GM21529 (cell line): ENCODE data around the gene CELF3.
"Not testable (repeated sequence)": the region's sequence is repeated elsewhere in the genome, so short reads cannot be mapped to it uniquely, and the experiment has no call there.

Source experiments
- ATAC-seq: cut with Tn5 transposase; IDR thresholded peaks from one replicate; pipeline ENCODE4 v1.9.1; 2021; ENCODE audit not compliant: unreplicated experiment

Gene CELF3

DNA sequence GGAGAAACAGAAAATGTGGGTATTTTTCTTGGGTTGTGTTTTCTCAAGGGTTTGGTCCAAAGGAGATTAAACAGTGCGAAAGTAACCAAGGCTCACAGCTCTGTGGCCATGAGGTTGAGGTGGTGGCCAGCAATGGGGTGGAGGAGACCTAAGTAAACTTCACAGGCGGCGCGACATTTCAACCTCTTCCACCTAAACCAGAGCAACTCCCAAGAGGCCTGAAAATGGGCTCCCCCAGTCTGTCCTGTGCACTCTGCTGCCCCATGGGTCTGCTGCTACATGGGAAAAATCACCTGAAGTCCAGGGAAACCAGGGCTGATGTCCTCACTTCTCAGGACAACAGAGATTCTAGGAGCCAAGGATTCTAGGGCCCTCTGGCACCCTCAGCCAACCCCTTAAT is 12.4 kb downstream of the CELF3 start:
- no peak for ATAC-seq

- ATAC-seq, result no peak
Observed at GRCh38 chr1:151703813-151704212, 12.8 kb downstream of the CELF3 start.

DNA sequence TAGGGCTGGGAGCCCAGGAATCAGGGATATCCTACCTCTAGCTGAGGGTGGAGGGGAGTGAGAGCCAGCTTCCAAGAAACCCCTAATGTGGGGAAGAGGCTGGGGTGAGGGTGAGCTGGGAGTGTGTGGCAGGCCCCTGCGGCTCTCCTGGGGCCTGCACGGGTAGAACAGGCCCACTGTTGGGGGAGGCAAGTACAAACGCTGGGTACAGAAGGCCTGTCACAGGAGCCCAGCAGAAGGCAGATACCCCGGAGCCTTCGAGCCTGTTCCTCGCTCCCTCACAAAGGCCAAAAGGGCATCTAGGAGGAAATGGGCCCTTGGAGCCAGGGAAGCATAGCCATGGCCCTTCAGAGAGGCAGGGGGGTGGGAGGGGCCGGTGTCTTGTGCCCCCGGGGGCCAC is 13.7 kb downstream of the CELF3 start:
- no peak for ATAC-seq

GRCh38 chr1:151701515-151701914 is 15.1 kb downstream of the CELF3 start:
- ATAC-seq, result no peak

DNA sequence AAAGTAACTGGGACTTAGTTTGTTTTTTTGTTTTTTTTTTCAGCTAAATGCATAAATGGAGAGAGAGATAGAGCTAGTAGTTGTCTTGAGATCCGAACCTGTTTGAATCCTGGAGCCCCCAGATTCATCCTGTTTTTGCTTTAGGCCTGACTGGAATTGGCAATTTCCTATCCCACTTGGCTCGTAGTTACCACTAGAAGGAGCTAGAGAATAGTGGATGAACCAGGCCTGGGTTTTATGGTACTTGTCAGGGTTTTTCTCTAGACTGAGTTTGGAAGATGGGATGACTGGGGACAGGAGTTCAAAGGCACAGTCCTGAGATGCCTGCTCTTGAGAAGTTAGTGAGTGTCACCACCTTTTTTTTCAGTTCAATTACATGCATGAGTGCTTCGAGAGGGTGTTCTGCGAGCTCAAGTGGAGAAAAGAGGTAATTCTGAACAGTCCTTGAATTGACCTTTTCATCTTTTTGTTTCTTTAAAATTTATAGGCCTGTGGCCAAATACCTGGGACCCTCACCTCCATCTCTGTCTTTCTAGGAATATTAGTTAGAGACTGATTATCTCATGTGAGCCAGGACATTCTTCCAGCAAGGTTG is 23.4 kb downstream of the CELF3 start:
- no peak for ATAC-seq

DNA sequence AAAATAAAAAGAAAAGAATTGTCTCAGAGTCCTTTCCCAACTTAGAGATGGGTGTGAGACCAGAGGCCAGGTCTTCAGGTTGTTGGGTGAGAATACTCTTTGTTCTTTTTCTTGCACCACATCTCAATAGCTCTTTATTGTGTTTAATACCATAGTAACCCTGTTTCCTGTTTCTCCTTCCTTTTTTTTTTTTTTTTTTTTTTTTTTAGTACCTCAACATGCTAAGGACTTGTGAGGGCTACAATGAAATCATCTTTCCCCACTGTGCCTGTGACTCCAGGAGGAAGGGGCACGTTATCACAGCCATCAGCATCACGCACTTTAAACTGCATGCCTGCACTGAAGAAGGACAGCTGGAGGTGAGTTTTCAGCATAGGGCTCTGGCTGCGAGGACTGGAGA is 24.4 kb downstream of the CELF3 start:
- no peak for ATAC-seq

GRCh38 chr1:151689494-151689893 is 27.1 kb downstream of the CELF3 start:
- no peak for ATAC-seq

DNA sequence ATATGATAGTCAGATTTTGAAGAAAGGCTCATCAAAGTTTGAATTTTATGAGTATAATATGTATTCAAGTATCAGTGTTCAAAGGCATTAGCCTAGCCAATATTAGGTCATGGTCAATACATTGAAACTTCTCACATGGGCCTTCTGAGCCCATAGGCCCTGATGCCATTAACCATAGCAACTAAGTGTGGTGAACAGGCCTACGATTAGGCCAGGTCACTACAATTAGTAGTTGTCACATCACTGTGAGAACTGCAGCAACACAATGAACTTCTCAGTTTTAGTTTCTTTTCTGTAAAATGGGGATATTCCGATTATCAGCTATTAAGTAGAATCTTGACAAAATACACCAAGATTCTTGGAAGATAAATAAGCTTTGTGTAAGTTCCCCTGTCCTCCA is 30.0 kb downstream of the CELF3 start:
- ATAC-seq, result no peak

- no peak for ATAC-seq
Observed at GRCh38 chr1:151684128-151684527, 32.5 kb downstream of the CELF3 start.

- not testable (repeated sequence) for ATAC-seq
Observed at GRCh38 chr1:151682901-151683300, 33.7 kb downstream of the CELF3 start.

- no peak for ATAC-seq
Observed at GRCh38 chr1:151681923-151682322, 34.7 kb downstream of the CELF3 start.

DNA sequence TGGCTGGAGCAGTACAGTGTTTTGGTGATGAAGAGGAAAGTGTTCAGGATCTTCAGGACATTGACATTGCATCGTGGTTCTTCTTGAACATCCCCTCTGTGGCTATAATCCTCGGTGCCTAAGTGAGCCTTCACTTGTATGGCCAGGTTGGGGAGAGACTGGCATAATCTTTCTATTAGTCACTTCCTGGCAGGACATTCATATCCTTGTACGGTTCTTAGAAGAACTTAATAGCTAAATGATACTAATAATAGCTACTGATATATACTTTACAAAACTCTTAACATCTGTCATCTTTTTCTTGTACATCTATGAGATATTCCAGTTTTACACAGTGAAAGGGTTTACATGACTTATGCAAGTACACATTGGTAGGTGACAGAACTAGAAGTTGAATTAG is 35.8 kb downstream of the CELF3 start:
- peak; percentile 47 for ATAC-seq

DNA sequence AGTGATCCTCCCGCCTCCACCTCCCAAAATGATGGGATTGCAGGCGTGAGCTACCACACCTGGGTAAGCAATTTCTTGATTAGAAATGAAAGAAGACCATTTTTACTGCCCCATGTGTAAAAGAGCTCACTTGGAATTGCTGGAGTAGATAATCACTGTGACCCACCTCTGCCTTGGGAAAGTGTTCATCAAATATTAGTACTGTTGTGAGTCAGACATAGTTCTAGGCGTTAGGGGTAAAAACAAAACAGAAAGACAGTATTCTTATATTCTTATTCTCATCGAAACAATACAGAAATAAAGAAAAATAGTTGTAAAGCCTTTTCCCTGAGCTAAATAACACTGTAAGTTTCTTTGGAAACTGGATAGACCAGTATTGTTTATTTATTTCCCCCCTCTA is 36.2 kb downstream of the CELF3 start:
- ATAC-seq, result no peak

- ATAC-seq, result no peak
Observed at GRCh38 chr1:151673407-151673806, 43.2 kb downstream of the CELF3 start.

DNA sequence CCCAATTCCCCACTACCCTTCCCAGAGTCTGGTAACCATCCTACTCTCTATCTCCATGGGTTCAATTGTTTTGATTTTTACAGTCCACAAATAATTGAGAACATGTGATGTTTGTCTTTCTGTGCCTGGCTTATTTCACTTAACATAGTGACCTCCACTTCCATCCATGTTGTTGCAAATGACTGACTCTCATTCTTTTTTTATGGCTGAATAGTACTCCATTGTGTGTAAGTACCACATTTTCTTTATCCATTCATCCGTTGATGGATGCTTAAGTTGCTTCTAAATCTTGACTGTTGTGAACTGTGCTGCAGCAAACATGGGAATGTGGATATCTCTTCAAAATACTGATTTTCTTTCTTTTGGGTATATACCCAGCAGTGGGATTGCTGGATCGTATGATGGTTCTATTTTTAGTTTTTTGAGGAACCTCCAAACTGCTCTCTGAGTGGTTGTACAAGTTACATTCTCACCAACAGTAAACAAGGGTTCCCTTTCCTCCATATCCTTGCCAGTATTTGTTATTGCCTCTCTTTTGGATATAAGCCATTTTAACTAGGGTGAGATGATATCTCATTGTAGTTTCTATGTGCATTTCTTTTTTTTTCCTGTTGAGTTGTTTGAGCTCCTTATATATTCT is 46.4 kb downstream of the CELF3 start:
- not testable (repeated sequence) for ATAC-seq

GRCh38 chr1:151668090-151668489 is 48.5 kb downstream of the CELF3 start:
- no peak for ATAC-seq

DNA sequence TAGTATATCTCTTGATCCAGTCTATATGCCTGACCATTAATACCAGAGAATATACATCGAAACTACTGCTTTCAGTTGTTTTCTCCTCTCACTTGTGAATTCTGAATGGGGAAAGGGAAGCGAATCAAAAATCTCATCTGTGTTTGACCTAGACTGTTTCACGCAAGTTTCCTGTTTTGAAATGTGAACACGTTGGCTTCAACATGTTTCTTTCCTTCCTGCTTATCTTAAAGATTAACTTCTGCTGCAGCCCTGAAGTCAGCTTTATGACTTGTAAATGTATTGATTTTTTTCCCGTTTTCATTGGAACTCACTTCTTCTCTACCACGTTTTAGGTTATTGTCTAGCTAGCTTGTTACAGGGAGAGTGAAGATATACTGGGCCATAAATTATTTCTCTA is 54.9 kb downstream of the CELF3 start:
- ATAC-seq, result no peak

DNA sequence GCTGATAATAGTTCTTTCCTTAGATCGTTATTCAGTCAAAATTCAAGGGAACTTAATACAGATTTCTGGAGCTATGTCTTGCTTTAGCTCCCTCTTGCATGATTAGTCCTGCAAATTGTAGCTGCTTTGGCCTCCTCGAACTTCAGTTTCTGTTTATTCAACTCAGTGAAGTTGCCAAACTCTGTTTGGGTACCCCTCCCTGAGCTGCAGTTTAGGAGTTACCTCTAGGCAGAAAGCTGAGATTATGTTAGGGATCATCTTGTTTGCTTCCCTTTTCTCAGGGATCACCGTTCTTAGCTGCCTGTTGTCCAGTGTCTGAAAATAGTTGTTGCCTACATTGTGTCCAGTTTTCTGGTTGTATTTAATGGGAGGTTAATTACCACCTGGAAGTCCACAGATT is 61.2 kb downstream of the CELF3 start:
- ATAC-seq, result no peak

DNA sequence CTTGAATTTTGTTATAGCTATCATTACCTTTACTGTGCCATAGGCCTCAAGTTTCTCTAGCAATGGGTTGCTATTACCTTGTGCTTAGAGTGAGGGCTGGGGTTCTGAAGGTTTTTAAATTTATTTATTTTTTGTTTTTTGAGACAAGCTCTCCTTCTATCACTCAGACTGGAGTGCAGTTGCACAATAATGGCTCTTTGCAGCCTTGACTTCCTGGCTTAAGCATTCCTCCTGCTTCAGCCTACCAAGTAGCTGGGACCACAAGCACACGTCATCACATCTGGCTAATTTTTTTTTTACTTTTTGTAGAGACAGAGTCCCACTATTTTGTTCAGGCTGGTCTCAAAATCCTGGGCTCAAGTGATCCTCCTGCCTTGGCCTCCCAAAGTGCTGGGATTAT is 63.2 kb downstream of the CELF3 start:
- no peak for ATAC-seq
